Umbilical cord (tissue), 2 donors: Measurements from ENCODE around the gene HLA-DRA. TPM values are rescaled to one million over a fixed set of nuclear protein-coding genes. Genes with fewer than 3 reads are reported as not detected.
A peak's percentile ranks its signal among the peaks of the same experiment; 100 is the strongest.
"Not testable (repeated sequence)": the region's sequence is repeated elsewhere in the genome, so short reads cannot be mapped to it uniquely, and the experiment has no call there.

Experiments
- DNase-seq: peaks from one replicate; pipeline ENCODE4 v3.0.0-alpha.2; 2015; ENCODE audit warnings: low spot score
- total RNA-seq: library from RNA; depleted of rRNA; stranded (reverse); fragments of >200 nt; gene quantifications from one replicate; pipeline ENCODE4 v1.2.3, GENCODE V29; 2014; ENCODE audit warnings: low replicate concordance; ENCODE audit not compliant: insufficient read depth

The HLA-DRA gene
- total RNA-seq, 1 donor from 2014 or later, result 47.4 TPM

- DNase-seq, result no peak
These were observed 8.5 kb upstream of the HLA-DRA start for GRCh38 chr6:32431142-32431541.

- DNase-seq, result peak; percentile 31
These were observed 7.6 kb upstream of the HLA-DRA start for GRCh38 chr6:32432050-32432450.

DNA sequence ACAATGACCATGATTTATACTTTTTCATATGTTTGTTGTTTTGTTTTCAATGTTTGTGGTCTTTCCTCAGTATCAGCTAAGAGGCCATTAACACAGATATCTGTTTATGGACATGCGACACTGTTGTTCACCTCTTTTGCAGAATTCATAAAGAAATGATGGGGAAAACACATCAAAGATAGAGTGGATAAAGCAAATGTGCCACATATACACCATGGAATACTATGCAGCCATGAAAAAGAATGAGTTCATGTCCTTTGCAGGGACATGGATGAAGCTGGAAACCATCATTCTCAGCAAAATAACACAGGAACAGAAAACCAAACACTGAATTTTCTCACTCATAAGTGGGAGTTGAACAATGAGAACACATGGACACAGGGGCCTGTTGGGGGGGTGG is 5.7 kb upstream of the HLA-DRA start:
- DNase-seq, result not testable (repeated sequence)

GRCh38 chr6:32436186-32436585 is 3.5 kb upstream of the HLA-DRA start:
- no peak for DNase-seq

DNA sequence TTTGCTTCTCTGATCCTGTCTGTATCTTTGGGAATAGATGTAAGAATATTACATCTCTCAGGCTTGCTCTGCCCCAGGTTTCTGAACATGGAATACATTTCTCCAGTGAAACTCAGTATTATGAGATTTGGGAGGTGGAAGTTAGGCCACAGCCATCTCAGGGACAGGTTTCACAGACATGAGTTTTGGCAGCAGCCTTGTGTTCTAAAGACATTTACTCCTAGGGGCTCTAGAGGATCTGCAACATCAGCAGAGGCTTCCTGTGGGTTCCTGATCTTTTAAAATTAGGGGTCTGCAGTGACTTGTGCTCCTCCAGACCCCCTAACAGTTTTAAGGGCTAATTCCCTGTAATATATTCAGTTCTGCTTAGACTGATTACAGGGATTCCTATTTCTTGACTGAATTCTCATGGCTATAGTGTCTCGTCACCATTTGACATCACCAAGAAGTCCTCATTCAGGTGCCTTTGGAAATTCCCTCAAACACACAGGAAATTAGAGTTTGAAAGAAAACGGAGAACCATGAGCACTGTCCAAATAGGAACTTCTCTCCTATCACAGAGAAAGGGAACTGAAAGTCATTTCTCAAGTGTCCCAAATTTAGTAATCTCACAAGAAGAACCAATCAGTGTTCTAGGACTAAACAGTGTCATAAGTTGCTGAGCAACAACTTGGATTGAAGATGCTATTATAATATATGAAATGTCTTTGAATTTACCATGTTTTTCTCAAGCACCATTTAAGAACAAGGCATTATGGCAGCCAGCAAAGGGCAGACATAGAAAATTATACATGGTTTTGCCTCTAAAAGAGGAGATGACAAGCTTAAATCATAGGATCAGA is 2.5 kb upstream of the HLA-DRA start:
- peak; percentile 34 for DNase-seq

- no peak for DNase-seq
These were observed 548 bp upstream of the HLA-DRA start for GRCh38 chr6:32439139-32439538.

DNA sequence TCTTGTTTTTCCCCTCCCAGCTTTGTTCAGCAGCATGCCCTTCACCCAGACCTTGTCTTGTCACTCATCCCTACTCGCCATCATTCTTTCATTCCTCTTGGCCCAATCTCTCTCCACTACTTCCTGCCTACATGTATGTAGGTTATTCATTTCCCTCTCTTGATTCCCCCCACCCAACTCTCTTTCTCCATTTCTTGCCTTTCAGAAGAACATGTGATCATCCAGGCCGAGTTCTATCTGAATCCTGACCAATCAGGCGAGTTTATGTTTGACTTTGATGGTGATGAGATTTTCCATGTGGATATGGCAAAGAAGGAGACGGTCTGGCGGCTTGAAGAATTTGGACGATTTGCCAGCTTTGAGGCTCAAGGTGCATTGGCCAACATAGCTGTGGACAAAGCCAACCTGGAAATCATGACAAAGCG is 2.6 kb downstream of the HLA-DRA start:
- DNase-seq, result no peak

DNA sequence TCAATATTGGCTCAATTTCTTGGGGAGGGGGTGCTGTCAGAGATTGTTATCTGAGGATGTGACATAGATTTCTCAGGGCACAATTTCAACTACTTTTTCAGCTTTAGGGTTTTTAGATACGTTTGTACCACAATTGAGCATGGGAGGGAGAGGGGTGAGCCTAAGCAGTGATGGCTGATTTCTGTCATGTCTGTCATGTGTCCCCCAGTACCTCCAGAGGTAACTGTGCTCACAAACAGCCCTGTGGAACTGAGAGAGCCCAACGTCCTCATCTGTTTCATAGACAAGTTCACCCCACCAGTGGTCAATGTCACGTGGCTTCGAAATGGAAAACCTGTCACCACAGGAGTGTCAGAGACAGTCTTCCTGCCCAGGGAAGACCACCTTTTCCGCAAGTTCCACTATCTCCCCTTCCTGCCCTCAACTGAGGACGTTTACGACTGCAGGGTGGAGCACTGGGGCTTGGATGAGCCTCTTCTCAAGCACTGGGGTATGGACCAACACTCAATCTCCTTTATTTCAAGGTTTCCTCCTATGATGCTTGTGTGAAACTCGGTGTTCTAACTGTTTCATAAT is 3.4 kb downstream of the HLA-DRA start:
- no peak for DNase-seq

GRCh38 chr6:32444433-32444832 is 4.7 kb downstream of the HLA-DRA start:
- DNase-seq, result no peak

DNA sequence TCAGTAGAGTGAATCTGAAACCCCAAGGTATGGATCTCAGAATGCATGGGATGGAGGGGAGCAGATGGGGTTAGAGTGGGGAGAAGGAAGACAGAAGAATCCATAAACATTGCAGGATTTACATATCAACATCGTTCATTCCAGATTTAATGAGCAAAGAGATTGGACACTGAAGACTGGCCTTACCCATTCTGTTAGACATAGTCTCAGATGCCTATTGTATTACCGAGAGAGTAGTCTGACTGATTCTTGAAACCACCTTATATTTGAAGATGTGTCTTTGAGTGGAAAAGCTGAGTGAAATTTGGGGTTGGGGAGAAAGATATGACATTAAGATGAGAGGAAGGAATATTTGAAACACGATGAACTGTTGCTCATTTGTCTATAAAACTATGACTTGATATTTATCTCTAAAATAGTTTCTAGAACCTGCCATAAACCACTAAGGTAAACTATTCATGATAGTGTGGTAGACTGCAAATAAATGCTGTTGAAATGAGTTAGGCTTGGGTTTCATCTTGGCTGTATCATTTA is 5.7 kb downstream of the HLA-DRA start:
- no peak for DNase-seq

GRCh38 chr6:32447932-32448331 is 8.2 kb downstream of the HLA-DRA start:
- no peak for DNase-seq

DNA sequence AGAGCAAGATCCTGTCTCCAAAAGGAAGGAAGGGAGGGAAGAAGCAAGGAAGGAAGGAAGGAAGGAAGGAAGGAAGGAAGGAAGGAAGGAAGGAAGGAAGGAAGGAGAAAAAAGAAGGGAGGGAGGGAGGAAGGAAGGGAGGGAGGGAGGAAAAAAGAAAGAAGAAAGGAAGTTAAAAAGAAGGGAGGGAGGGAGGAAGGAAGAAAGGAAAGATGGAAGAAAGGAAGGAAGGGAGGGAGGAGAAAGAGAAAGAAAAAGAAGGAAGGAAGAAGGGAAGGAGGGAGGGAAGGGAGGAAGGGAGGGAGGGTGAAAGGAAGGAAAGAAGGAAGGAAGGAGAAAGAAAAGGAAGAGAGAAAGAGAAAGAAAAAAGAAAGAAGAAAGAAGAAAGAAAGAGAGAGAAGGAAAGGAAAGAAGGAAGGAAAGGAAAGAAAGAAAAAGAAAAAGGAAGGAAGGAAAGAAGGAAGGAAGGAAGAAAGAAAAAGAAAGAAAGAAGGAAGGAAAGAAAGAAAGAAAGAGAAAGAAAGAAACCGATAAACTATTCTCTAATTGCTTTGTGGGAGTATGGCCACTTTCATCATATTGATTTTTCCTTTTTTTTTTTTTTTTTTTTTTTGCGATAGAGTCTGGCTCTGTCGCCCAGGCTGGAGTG is 9.5 kb downstream of the HLA-DRA start:
- no peak for DNase-seq

DNA sequence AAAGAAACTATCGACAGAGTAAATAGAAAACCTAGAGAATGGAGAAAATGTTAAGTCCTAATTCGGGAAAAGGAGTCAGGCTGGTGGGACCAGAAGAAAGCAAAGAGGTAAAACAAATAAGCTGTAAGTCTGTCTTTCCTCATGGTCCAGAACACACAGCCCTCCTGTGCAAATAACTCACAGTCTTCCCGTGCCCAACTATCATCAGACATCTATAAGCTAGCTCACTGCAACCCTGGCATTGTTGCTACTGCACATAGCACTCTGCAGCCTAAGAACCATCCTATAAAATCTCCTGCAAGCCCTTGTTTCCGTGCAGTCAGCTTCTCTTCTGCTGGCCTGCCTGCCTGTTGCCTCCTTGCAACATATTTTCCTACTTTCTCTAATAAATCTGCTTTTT is 17.4 kb downstream of the HLA-DRA start:
- DNase-seq, result no peak

GRCh38 chr6:32459781-32460424 is 20.2 kb downstream of the HLA-DRA start:
- peak; percentile 31 for DNase-seq

GRCh38 chr6:32460528-32460927 is 20.8 kb downstream of the HLA-DRA start:
- DNase-seq, result no peak

DNA sequence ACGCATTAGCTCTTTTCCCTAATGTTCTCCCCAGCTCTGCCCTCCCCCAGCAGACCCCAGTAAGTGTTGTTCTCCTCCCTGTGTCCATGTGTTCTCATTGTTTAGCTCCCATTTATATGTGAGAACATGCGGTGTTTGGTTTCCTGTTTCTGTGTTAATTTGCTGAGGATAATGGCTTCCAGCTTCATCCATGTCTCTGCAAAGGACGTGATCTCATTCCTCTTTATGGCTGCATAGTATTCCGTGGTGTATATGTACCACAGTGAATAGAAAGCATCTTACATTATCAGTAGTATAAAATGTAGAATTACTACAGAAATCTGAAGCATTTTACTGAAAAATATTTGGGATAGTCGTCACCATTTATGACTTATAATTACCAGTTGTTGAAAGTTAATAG is 21.8 kb downstream of the HLA-DRA start:
- DNase-seq, result no peak

DNA sequence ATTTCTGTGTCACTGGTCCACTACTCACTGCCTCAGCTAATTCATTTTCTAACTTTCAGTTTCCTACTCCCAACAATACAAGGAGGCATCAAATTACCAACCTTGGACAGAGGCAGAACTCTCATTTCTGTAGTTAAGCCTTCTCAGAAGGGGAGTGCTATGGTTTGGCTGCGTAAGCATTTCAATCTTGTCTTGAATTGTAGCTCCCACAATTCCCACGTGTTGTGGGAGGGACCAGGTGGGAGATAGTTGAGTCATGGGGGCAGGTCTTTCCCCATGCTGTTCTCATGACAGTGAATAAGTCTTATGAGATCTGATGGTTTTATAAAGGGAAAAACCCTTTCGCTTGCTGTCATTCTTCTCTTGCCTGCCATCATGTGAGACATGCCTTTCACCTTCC is 22.9 kb downstream of the HLA-DRA start:
- DNase-seq, result no peak

GRCh38 chr6:32467743-32468503 is 28.2 kb downstream of the HLA-DRA start:
- DNase-seq, result not testable (repeated sequence)

DNA sequence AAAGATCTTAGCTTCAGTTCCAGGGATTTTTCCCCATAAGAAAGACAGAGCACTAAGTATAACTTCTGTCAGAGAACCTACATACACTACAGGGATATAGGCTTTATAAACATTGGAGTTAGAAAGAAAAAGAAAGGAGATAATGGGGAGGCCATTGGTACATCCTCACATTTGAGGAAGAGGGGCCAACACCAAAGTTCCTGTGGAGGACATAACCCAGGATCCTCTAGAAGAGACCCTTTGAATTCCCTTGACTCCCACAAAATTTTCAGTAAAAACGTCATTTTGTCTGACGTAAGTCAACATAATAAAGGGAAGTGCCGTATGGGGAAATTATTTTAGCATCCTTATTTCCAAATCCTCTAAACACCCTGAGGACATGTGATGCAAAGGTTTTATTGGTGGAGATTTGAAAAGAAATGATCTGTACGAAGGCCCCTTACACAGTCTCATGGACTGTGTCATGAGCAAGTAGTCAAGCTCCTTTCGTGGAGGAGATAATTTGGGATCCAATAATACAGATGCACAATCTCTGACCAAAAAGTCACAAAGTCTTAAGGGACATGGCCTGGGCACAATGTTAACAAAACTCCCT is 33.2 kb downstream of the HLA-DRA start:
- no peak for DNase-seq
